Right lobe of liver (tissue), 4 donors: ENCODE results near the gene CPN2.

Experiments
- POLR2A ChIP-seq: fragments of 450-650 bp; IDR thresholded peaks from one replicate; pipeline ENCODE4 v1.6.1; 2017; ENCODE audit warnings: antibody characterized with exemption, mild to moderate bottlenecking
- TF ChIP-seq, protein P1 (sequence below), 4 donors: fragments of 200-600 bp in 3 of 4; fragments of 450-650 bp in 1 of 4; IDR thresholded peaks; one replicate each; pipeline versions ENCODE4 v1.5.1 to v1.8.0; 2016 to 2022; ENCODE audit warnings: antibody characterized with exemption in 4 of 4, mild to moderate bottlenecking in 2 of 4
- donor health status: DM: no; HTN: no; CAD: no.
- donor health status: DM: no; HTN: no; CAD: no.
- donor health status: DM: no; HTN: yes; CAD: no.

DNA sequence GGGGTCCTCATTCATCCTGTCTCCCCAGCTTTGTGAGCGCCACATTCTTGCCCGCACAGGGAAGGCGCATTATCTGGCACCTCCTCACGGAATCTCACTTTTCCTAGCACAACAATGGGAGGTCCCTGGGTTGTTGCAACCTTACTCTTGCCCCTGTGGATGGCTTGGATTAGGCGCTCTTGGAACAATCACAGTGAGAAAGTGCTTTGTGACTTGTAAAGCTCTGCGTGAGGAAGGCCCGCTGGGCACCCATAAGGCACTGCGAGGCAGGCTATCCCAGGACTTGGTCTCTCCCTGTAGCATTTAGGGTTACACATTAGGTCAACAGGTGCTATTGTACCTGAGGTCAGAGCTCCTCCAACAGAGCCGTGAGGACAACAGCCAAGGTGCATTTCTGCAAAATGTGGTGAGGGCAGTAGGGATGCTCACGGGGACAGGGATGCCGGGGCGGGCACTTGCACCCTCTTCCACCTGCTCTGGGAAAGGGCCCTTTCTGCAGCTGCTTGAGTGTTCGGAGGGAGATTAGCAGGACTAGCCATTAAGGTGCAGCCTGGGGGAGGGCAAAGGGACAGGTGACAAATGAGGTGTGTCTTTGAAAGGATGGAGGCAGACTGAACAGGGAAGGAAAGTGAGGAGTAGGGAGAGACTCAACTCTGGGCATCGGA is 32.3 kb upstream of the CPN2 start:
- no peak for TF ChIP-seq POLR2A
- TF ChIP-seq, protein P1, sequence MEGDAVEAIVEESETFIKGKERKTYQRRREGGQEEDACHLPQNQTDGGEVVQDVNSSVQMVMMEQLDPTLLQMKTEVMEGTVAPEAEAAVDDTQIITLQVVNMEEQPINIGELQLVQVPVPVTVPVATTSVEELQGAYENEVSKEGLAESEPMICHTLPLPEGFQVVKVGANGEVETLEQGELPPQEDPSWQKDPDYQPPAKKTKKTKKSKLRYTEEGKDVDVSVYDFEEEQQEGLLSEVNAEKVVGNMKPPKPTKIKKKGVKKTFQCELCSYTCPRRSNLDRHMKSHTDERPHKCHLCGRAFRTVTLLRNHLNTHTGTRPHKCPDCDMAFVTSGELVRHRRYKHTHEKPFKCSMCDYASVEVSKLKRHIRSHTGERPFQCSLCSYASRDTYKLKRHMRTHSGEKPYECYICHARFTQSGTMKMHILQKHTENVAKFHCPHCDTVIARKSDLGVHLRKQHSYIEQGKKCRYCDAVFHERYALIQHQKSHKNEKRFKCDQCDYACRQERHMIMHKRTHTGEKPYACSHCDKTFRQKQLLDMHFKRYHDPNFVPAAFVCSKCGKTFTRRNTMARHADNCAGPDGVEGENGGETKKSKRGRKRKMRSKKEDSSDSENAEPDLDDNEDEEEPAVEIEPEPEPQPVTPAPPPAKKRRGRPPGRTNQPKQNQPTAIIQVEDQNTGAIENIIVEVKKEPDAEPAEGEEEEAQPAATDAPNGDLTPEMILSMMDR (IDR thresholded peaks at IDR 0.05): no peak
